NB4 (cell line): ENCODE results near the gene ARAP3.

Experiments used
- POLR2A ChIP-seq: IDR thresholded peaks from 2 replicates; pipeline ENCODE4 v1.6.1; 2011; ENCODE audit warnings: mild to moderate bottlenecking; ENCODE audit not compliant: insufficient read length; ENCODE audit errors: extremely low read depth
- TF ChIP-seq, protein P1 (sequence below): IDR thresholded peaks from one replicate; pipeline ENCODE4 v1.5.1; 2012; ENCODE audit warnings: low read depth, low read length
- TF ChIP-seq, protein P2 (sequence below): IDR thresholded peaks from 2 replicates; pipeline ENCODE4 v1.6.1; 2011; ENCODE audit warnings: low read depth, low read length

DNA sequence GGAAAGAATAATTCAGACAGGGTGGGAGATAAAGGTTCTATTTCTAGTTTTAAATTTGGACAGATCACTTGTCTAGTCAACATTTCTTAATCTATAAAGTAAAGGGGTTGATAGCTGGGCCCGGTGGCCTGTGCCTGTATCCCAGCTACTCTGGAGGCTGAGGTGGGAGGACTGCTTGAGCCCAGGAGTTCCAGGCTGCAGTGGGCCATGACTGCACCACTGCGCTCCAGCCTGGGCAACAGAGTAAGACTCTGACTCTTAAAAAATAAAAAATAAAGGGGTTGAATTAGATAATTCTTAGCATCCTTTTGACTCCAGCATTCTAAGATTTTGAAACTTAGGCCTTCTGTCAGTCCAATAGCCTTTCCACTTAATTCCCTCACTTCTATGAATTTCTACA is 74.0 kb downstream of the ARAP3 start:
- TF ChIP-seq, protein P1, sequence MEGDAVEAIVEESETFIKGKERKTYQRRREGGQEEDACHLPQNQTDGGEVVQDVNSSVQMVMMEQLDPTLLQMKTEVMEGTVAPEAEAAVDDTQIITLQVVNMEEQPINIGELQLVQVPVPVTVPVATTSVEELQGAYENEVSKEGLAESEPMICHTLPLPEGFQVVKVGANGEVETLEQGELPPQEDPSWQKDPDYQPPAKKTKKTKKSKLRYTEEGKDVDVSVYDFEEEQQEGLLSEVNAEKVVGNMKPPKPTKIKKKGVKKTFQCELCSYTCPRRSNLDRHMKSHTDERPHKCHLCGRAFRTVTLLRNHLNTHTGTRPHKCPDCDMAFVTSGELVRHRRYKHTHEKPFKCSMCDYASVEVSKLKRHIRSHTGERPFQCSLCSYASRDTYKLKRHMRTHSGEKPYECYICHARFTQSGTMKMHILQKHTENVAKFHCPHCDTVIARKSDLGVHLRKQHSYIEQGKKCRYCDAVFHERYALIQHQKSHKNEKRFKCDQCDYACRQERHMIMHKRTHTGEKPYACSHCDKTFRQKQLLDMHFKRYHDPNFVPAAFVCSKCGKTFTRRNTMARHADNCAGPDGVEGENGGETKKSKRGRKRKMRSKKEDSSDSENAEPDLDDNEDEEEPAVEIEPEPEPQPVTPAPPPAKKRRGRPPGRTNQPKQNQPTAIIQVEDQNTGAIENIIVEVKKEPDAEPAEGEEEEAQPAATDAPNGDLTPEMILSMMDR, result no peak
- TF ChIP-seq, protein P2, sequence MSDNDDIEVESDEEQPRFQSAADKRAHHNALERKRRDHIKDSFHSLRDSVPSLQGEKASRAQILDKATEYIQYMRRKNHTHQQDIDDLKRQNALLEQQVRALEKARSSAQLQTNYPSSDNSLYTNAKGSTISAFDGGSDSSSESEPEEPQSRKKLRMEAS, result no peak
- no peak for TF ChIP-seq POLR2A
